GM21515 (cell line): ENCODE measurements around the gene PPP1R9A.

Experiments
- ATAC-seq: cut with Tn5 transposase; IDR thresholded peaks from one replicate; pipeline ENCODE4 v1.9.1; 2021; ENCODE audit not compliant: unreplicated experiment

The PPP1R9A gene

GRCh38 chr7:95342029-95342428 is 434.6 kb downstream of the PPP1R9A start:
- no peak for ATAC-seq

- ATAC-seq, result no peak
These were observed 435.4 kb downstream of the PPP1R9A start for GRCh38 chr7:95342642-95343307.
